Sigmoid colon (tissue), 3 donors: ENCODE data around the gene OAS3.

ENCODE experiments used
- CTCF ChIP-seq, 4 experiments: fragments of 450-650 bp in 3 of 4; fragments of 200-600 bp in 1 of 4; IDR thresholded peaks; one replicate each; pipeline ENCODE4 v1.5.1; 2016 to 2019; ENCODE audit warnings: antibody characterized with exemption in 4 of 4, mild to moderate bottlenecking in 3 of 4, moderate library complexity in 2 of 4
- POLR2A ChIP-seq, 2 donors: fragments of 450-650 bp; IDR thresholded peaks; one replicate each; pipeline ENCODE4 v1.6.1; 2016; ENCODE audit warnings: antibody characterized with exemption in 2 of 2, mild to moderate bottlenecking in 2 of 2, moderate library complexity in 2 of 2

- TF ChIP-seq POLR2A (IDR thresholded peaks at IDR 0.05), result no peak
- TF ChIP-seq CTCF (IDR thresholded peaks at IDR 0.05), result no peak
Observed at GRCh38 chr12:112965643-112966042, 27.4 kb downstream of the OAS3 start.
